Embryonic facial prominence (tissue), 1 donor: ENCODE measurements around the gene CDH13.

Experiments used
- DNase-seq: peaks from one replicate; pipeline ENCODE4 v3.0.0-alpha.2; 2016; ENCODE audit errors: extremely low spot score

CDH13 gene

DNA sequence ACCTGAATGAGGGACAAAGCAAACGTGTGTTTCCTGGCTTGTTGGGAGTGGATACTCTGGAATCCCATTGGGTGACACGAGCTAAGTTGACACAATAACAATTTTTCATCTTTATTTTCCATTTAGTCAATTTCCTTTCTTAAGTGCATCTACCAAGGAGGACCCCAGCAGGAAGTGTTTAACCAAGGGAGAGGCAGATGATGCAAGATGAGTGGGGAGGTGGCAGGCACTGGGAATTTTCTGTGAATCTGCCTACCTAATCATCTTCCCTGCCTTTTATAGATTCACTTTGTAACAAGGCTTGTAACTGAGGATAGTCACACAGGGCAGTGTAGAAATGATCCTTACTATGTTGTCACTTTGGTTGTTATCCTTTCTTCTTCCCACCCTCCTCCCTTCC lies 863.3 kb downstream of the CDH13 start:
- DNase-seq: no peak

- DNase-seq: no peak
Observed at GRCh38 chr16:83494459-83494858, 867.7 kb downstream of the CDH13 start.

- no peak for DNase-seq
Observed at GRCh38 chr16:83501481-83501880, 874.7 kb downstream of the CDH13 start.

DNA sequence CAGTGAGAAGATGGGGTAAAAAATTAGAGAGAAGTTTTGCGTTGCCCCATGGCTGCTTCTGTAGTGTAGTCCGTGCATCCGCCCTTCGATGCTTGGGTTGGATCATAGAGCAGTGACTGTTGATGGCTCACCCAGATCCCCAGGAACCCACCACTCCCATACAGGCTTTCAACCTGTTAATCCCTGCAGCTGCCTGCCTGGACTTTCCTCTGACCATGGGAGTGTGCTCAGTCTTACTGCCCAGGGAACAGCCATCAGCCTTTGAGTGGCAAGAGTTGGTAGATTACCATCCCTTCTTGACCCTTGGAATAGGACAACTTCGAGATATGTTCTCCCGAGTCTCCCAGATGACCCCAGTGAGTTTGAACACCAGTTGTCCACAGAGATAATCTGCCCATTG lies 881.5 kb downstream of the CDH13 start:
- DNase-seq: no peak

GRCh38 chr16:83509316-83509715 lies 882.5 kb downstream of the CDH13 start:
- DNase-seq: no peak

DNA sequence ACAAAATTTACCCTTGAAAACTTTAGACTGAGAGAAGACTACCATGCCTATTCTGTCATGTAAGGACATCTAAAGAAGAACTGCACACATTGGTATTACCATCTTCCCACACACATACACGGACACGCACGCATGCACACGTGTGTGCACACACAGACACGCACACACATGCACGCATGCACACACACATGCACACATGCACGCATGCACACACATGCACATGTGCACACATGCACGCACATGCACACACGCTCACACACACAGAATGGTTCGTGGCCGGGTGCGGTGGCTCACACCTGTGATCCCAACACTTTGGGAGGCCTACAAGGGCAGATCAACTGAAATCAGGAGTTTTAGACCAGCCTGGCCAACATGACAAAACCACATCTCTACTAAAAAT lies 884.1 kb downstream of the CDH13 start:
- no peak for DNase-seq

- DNase-seq: no peak
Observed at GRCh38 chr16:83513008-83513755, 886.4 kb downstream of the CDH13 start.

DNA sequence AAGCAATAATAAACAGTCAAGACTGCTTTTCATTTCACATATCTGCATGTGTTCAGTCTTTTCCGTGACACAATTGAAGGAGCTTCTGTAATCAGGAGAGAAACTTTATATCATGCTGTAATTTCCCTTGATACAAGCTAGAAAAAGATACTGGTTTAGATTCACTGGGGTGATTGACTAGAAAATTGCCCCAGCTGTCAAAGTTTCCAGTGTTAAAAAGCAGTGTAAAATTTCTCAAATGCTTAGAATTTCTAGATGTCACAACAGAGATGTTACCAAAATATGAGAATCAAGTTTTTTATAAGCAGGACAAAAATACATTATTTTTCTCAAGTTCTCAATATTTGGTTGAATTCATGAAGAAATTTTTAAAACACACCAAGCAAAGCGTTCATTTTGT lies 888.6 kb downstream of the CDH13 start:
- DNase-seq: no peak

DNA sequence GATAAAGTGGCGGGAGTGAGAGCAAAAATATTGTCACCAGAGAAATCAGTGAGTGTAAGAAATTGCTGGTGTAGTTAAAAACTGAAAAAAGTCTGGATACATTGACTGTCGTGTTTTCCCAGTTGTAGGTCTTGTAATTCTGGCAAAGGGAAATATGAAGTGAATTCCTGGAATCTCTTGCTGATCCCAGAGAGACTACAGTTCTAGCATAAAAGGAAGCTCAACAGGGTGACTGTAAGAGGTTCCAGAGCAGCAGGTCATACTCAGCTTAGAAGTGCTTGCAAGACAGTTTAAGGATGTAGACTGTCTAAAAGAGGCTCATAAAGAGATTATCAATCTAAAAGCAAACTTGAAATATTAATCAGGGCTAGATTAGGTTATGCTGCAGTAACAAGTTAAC lies 890.2 kb downstream of the CDH13 start:
- no peak for DNase-seq

- DNase-seq: no peak
Observed at GRCh38 chr16:83517398-83517797, 890.6 kb downstream of the CDH13 start.

- DNase-seq: no peak
Observed at GRCh38 chr16:83520596-83520995, 893.8 kb downstream of the CDH13 start.

GRCh38 chr16:83530293-83530692 lies 903.5 kb downstream of the CDH13 start:
- DNase-seq: no peak

DNA sequence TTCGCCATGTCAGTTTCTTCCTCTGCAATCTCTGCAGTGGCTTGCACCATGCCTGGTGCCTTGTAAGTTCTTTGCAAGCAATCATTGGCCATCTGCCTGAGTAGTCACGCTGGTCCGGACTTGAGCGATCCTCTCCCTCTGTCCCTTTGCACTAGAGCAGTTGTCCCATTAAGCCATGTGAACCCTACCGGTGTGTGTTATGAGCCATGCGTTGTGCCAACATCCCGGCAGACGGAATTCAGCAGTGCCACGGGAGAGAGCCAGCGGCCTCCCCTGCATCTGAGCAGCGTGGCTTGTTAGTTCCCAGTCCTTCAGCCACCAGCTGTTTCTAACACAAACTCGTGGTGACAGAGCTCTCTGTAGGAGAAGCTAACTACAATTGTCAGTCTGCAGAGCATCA lies 905.9 kb downstream of the CDH13 start:
- no peak for DNase-seq

- DNase-seq: no peak
Observed at GRCh38 chr16:83533193-83533592, 906.4 kb downstream of the CDH13 start.

DNA sequence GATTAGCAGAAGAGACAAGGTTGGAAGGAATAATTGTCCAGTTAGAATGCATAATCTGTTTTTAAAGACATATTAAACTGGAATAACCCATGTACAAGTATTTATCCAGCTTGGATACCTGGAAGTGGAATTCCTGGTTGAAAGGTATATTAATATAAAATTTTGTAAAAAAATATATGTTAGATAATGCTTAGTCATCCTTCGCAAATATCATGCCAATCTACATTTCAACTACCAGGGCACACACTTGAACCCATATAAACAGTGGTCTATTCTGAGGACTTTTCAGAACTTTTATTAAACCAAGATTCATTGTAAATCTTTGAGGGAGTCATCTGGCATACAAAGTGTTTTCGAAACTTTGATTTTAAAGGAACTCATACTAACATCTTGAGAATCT lies 911.9 kb downstream of the CDH13 start:
- DNase-seq: no peak

- DNase-seq: no peak
Observed at GRCh38 chr16:83539736-83540490, 913.1 kb downstream of the CDH13 start.

GRCh38 chr16:83541231-83541630 lies 914.5 kb downstream of the CDH13 start:
- DNase-seq: no peak

GRCh38 chr16:83542491-83542890 lies 915.7 kb downstream of the CDH13 start:
- no peak for DNase-seq

- no peak for DNase-seq
Observed at GRCh38 chr16:83549316-83550182, 922.8 kb downstream of the CDH13 start.

DNA sequence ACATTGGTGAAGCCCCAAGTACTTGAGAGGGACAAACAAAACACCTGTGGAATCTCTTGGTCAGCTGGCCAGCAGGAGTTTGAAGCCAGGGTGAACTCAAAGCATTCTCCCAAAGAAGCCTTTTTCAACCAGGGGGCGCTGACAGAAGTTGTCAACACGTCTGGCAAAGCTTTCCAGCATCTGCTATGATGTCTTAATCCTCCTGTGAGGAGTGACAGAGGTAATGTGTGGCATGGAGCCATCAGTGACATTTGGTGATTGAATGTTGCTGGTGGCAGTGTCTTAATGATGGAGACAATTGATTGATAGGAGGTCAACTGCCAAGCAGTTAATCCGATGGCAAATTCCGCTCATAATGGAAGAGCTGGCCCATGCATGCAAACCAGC lies 923.4 kb downstream of the CDH13 start:
- no peak for DNase-seq

- no peak for DNase-seq
Observed at GRCh38 chr16:83552228-83552627, 925.5 kb downstream of the CDH13 start.

DNA sequence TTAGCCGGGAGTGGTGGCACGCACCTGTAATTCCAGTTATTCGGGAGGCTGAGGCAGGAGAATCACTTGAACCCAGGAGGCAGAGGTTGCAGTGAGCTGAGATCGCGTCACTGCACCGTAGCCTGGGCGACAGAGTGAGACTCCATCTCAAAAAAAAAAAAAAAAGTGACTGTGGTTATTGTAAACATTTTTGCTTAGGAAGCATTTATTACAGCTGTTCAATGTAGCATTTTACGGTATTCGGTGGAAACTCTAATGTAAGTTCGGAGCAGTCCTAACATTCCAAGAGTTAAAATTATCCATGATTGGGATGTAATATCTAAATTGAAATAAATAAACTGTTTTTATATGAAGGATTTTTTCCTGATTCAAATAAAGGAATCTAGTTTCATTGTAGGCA lies 926.2 kb downstream of the CDH13 start:
- no peak for DNase-seq
